ENCODE data around the gene KDM4C.
A peak's percentile ranks its signal among the peaks of the same experiment; 100 is the strongest.
"Not testable (repeated sequence)": the region's sequence is repeated elsewhere in the genome, so short reads cannot be mapped to it uniquely, and the experiment has no call there.

KDM4C gene

DNA sequence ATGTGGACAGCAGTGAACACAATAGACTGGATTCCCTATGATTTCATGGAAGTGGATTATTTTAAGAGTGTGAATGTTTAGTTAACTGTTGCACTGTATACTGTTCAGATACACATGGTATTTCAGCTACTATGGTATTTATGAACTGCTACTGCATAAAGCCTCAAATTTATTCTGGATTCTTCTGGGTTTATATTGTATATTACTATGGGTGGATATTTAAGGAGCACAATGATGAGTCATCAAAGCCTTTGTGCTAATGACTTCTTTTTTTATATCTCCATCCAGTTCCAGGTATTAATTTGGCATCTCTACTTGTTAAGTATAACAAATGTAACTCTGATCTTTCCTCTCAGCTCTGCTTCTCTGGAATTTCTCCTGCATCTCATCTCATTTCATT, 6.8 kb downstream of the KDM4C start:
- DNase-seq: no peak

DNA sequence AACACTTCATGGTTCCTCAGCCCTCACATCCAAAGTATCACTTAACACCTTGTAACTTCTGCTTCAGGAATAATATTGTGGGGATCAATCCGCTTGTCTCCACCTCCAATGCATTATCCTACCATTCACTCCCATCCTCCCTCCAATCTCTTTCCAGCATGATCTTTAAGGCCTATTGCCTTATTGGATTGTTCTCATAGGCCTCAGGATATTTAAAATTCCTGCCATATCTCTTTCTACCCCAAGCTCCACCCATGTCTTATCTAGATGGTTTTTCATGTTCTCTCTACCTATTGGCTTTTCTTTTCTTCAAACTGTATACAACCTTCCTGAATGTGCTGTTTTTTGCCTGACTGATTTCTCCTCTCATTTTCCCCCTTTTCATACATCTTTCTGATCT, 7.2 kb downstream of the KDM4C start:
- no peak for DNase-seq

DNA sequence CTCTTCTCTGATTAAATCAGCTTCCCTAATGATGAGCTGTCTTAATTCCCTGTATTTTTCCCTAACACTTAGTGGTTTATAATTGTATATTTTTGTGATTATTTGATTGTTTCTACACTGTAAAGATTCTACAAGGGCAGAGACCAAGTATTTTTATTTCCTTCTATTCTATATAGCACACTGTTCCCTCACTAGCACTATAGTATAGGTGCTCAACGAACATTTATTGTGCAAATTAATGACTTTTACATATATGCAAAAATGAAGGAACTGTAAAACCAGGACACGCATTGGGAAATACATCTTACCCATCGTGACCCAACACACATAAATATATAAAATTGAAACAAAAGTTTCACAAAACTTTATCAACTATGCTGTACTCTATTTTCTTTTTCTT, 7.6 kb downstream of the KDM4C start:
- DNase-seq: no peak

DNA sequence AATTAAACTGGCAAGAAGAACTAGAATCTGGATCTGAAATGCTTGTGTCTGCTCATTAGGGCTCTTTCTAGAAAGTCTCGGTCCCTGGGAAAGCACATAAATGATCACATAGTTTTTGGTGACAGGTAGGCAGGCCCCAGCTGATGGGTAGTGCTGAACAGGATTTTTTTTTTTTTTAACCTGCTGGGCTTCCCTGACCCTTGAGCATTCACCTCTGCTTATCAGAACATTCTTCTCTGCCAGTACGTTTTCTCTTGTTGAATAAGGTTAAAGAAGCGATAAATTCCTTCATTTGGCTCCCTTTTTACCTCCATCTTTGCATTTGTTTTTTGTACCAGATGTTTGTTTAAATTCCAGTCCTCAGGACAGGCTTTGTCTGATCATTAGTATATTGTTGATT, 8.8 kb downstream of the KDM4C start:
- DNase-seq: no peak

DNA sequence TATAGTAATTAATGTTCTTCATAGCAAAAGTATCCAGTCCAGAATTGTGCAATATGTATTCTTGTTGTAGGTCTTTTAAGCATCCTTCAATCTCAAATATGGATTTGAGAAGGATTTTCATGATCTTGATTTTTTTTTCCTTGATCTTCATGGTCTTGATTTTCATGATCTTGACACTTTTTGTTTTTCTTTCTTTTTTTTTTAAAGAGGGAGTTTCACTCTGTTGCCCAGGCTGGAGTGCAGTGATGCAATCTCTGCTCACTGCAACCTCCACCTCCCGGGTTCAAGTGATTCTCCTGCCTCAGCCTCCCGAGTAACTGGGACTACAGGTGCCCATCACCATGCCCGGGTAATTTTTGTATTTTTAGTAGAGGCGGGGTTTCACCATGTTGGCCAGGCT, 10.8 kb downstream of the KDM4C start:
- DNase-seq: not testable (repeated sequence)

DNA sequence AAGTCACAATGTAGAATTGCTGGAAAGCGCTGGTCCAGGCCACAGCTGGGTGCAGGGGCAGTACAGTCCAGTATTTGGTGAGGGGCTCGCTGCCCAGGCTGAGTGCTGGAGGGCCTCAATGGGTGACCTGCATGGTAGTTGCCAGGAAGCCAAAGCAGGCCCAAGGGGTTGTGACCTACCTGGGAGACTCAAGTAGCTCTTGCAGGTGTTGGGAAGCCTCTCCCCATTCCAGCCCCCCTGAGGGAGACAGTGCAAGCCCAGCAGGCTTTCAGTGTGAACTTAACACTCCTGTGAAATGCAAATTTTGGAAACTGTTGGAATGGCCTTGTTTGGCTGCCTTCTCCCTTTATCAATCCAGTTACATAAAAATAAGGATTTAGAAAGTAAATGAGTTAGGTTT, 13.9 kb downstream of the KDM4C start:
- DNase-seq: no peak

DNA sequence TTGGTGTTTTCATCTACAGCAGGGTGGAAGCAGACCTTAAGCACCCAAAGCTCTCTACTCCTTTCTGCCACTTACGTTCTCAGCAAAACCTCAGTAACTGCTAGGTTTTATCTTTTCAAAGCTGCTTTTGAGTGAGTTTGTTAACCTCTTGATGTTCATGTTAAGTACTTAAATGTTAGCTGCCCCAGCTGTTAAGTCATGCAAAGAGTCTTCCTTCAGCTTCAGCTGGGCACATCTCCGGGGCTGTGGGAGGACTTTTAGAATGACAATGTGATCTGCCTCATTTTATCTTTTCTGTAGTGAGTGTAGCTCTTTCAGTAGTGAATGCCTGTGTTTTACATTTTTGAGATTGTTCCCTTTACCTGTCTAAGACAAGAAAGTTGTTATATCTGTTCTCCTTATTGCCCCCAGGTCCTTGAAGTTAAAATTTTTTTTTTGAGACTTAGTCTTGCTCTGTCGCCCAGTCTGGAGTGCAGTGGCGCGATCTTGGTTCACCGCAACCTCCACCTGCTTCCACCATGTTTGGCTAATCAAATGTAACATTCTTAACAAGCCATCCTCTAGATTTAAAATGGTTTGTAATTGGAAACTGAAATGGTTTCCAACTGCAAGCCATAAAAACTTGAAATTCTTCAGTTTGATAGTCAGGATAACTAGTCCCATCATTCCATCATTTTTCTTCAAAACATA, 19.6 kb downstream of the KDM4C start:
- DNase-seq: no peak

DNA sequence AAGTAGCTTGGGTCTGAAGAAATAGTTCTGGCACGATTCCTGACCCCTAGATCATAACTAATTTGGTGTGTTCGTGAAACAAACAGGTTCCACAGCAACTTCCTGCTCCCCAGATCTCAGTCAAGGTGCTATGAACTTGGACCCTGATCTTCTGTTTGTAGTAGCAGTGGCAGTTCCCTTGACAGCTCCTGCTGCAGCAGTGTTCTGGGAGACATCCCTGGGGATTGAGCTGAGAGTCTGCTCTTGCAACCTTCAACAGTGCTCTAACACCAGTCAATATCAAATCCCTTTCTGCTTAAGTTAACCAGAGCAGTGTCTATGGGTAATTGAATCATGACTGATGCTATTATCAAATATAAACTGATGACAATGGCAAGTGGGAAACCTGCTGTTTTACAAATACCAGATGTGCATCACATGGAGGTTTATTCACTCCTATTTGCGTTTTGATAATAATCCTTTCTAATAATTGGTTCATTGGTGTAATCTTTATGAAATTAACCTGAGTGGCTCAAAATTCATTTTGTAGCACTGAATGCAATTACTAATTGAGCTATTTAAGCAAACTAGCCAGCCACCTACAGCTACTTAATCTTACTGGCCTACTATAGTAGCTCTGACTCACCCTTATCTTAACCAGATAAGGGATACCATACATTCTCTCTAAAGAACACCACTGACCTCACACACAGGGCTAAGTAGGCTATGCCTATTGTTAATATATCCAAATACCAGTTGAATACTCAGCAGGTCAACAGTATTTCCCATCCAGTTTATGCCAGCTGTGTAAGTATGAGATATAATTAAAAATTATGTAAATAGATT, 21.9 kb downstream of the KDM4C start:
- no peak for DNase-seq

DNA sequence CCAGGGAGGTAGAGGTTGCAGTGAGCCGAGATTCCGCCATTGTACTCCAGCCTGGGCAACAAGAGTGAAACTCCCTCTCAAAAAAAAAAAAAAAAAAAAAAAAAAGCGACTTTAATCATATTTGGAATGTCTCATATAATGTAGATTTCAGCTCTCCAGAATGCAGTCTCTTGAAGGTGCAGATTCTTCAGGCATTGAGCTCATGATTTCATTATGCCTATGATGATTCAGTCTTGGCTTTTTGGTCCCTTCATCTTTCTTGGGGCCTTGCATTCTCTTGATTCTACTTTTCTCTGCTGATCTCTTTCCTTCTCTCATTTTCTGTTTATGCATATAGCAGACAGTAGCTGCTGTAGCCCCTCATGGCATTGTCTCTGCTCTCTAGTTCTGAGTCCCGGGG, 22.9 kb downstream of the KDM4C start:
- DNase-seq: no peak

DNA sequence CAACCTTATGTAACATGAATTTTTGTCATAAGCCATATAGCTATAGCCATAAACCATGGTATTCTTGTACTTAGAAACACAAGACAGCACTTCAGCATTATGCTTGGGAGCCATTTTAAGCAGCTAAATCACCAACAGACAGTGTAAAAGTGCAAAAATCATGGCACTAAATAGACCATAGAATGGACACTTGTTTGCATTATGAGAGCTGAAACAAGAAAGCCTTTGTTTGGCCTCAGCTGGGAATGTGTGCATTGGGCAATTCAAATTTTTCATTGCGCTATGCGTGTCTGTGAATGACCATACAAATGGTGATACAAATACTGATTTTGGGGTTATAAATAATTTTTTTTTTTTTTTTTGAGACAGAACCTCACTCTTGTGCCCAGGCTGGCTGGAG, 23.7 kb downstream of the KDM4C start:
- peak in 1 of 2 experiments; percentile 9 for DNase-seq

DNA sequence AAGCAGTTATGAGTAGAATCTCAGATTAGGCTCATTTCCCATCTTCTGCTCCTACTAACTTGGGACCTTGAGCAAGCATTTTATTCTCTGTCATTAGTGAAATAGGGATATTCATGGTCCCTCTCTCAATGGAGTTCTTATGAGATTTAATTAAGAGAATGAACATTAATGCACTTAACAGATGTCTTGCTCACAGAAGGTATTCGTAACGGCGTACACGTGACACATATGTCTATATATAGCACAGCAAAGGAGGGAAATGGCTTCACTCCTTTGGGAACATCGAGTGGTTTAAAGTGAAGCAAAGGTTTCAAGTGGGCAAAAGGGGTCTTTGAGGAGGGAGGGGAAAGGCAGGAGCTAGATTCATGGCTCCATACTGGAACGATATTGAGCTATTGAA, 24.6 kb downstream of the KDM4C start:
- DNase-seq: no peak

DNA sequence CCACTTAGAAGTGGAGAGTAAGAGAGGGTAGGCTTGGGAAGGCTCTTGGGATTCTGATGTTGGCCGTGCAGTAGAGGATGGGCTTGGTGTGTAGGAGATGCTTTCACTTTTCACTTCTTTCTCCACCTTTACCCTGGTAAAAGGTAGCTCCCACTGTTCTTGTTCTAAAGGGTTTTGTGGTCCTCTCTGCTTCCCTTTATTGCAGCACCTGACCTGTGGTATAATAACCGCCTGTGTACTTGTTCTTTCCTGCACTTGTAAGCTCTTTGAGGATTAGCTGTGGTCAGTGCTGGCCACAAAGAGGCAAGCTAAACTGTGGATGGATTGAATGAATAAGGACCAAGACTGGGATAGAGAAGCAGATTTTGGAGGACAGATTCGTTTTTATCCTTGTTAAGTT, 25.2 kb downstream of the KDM4C start:
- DNase-seq: no peak

DNA sequence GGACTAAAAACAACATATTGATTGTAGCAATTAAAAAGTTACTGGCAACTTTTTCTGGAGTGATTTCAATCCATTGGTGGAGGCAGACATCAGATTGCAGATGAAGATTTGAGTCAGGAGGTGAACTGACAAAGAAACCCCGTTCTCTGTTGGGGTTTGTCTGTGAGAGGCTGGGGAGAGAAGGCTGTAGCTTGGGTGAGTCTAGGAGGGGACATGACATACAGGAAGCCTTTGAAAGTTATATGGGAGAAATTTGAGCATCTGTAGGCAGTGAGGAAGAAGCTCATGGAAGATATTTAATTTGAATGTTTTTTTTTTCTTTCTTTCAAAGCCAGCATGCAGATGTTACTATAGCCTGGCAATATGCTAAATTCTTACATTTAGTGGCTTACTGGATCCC, 26.0 kb downstream of the KDM4C start:
- DNase-seq: no peak

DNA sequence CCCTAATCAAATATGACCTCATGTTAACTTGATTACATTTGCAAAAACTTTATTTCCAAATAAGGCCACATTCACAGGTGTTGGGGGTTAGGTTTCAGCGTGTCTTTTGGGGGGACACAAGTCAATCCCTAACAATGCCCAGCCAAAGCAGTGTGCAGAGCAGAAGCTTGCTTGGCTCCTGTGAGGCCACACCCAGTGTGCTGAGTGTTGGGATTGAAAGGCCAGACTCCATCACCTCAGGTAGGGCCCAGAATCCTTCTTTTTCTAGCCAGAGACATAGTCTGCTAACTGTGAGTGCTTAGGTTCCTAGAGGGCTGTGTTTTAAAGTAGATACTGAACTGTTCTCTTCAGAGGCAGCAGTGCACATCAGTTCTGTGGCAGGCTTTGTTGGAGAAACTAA, 27.9 kb downstream of the KDM4C start:
- DNase-seq: no peak

DNA sequence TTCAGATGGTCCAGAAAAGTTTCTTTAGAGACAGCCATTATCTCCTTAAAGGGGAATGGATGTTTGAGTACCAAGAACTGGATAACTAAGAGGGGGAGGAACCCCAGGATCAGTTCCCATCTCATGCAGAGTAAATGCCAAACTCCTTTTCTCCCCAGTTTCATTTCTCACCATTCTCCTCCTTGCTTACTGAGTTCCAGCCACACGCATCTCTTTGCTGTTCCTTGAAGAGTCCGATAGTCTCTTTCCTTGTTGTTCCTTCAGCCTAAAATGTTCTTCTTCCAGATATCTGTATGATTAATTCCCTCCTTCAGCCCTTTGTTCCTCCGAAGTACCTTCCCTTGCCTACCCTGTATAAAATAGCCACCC, 30.0 kb downstream of the KDM4C start:
- no peak for DNase-seq

DNA sequence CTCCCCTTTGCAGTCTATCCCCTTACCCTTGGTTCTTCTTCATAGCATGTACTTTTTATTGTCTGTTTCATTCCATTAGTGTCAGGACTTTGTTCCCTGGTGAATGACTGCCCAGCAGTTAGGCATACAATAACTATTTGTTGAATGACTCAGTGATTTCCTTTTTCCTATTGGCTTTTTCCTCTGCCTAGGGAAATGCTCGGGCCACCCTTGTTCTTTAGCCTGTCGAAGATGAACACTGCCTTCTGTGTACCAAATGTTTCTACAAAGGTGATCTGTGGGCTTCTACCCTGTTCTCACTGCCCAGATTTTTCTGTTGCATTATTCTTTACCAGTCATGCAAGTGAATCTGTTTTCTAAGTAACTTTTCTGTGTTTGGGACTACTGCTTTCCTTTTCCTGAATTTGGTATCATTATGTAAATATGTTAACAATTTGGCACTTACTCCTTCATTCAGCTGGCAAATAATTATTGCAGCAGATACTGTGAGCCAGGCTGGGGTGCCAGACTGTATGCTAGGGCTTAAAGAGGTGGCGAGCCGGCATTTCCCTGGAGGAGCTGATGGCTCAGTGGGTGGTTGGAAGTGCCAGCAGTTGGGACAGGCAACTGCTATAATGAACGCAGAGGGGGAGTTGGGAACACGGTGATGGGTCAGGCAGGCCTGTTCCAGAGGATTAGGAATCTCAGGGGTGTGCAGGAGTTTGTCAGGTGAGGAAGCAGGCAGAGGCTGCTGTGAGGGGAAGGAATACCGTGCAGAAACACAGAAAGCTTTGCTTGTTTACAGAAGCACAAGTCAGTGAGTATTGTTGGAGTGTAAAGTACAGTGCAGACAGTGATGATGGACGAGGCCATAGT, 30.6 kb downstream of the KDM4C start:
- DNase-seq: no peak

DNA sequence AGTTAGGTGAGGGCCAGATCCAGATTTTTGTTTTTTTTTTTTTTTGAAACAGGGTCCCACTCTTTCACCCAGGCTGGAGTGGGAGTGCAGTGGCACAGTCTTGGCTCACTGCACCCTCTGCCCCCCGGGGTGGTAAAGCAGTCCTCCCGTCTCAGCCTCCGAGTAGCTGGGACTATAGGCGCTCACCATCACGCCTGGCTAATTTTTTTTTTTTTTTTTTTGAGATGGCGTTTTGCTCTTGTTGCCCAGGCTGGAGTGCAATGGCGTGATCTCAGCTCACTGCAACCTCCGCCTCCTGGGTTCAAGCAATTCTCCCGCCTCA, 31.2 kb downstream of the KDM4C start:
- not testable (repeated sequence) for DNase-seq

DNA sequence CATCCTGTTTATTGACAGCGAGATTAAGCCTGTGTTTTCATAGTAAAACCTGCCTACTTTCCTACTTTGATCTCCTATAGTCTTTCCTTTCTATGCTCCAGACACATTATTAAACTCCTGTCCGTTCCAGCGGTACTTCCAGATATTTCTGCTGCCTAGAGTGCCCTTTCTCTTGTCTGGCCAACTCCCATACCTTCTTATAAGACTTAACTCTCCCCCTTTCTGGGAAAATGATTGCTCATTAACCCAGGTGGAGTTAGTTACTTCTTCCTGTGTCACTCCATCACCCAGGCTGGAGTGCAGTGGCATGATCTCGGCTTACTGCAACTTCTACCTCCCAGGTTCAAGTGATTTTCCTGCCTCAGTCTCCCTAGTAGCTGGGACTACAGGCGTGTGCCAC, 33.1 kb downstream of the KDM4C start:
- no peak for DNase-seq

DNA sequence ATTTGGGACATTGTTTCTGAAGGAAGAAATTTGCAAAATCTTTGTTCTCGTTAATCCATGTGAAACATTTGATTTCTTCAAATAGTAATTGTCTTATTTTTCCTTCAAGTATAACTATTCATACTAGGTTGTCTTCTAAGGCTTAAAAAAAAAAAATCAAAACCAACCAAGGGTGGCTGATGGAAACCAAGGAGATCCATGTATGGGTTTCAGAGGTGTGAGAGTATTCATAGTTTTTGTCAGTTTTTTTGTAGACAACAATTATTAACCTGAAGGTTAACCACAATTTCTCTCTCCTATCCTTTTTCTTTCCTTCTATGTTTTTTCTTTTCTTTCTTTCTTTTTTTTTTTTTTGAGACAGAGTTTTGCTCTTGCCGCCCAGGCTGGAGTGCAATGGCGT, 35.4 kb downstream of the KDM4C start:
- no peak for DNase-seq

DNA sequence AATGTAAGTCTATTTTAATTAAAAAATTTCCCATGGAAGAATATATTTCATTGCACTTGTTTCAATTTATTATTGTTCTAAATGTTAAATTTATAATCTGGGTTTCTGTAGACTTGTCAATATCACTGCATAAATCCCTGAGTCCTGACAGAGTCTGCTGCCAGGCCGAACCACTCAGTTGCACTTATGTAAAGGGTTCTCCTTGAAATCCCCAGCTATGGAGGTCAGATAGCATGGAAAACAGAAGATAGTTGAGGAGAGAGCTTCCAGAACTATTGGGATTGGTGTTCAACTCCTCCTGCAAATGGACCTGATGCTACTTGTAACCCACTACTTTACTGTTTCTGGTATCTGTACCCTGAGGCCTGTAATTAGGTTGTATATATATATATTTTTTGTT, 37.2 kb downstream of the KDM4C start:
- DNase-seq: no peak

DNA sequence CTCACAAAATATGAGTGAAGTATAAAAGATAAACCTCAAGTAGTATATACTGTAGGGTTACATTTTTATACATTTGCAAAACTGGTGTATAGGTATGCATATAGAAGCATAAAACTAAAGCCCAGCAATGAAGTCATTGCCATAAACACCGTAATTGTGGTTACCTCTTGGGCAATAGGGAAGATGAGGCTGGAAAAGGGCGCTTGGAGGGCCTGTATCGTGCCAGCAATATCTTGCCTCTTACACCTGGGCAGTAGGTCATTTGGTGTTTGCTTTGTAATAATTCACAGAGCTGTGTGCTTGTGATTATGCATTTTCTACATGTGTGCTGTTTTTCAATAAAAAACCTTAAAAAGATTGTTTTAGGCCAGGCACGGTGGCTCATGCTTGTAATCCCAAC, 45.2 kb downstream of the KDM4C start:
- DNase-seq: no peak

DNA sequence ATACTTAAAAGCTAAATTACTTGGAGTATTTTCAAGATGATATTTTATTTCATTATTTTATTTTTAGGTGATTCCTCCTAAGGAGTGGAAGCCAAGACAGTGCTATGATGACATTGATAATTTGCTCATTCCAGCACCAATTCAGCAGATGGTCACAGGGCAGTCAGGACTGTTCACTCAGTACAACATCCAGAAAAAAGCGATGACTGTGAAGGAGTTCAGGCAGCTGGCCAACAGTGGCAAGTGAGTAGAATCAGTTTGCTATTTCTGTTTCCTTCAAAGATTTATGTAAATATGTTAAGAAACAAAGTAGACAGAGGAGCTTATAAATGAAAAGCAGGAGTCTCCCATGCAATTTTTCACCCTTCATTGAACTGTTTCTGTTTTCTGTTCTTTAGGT, 47.8 kb downstream of the KDM4C start:
- no peak for DNase-seq

DNA sequence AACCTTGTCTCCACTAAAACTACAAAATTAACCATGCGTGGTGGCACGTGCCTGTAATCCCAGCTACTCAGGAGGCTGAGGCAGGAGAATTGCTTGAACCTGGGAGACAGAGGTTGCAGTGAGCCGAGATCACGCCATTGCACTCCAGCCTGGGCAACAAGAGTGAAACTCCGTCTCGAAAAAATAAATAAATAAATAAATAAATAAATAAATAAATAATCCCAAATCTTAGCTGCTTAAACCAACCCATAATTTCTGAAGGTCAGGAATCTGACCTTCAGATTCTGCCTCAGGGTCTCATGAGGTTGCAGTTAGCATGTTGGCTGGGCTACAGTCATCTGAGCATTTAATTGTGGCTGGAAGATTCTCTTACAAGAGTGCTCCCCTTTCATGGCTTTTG, 48.5 kb downstream of the KDM4C start:
- not testable (repeated sequence) for DNase-seq

DNA sequence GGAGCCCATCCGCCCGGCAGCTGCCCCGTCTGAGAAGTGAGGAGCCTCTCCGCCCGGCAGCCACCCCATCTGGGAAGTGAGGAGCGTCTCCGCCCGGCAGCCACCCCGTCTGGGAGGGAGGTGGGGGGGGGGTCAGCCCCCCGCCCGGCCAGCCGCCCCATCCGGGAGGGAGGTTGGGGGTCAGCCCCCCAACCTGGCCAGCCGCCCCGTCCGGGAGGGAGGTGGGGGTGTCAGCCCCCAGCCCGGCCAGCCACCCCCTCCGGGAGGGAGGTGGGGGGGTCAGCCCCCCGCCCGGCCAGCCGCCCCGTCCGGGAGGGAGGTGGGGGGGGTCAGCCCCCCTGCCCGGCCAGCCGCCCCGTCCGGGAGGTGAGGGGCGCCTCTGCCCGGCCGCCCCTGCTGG, 49.9 kb downstream of the KDM4C start:
- not testable (repeated sequence) for DNase-seq

Measured in NCI-H187 (cell line).